Epithelial cell of proximal tubule (primary cell): Measurements from ENCODE around the gene NTMT1. TPM values are rescaled to one million over a fixed set of nuclear protein-coding genes. Genes with fewer than 3 reads are reported as not detected.

Experiments used
- DNase-seq: peaks from one replicate; pipeline ENCODE4 v3.0.0-alpha.2; 2011; ENCODE audit warnings: low read depth
- H3K4me3 ChIP-seq: 2 replicates; pipeline ENCODE4 v1.5.1; 2011; ENCODE audit warnings: low read depth, mild to moderate bottlenecking, low read length
- total RNA-seq: library from RNA; depleted of rRNA; stranded (reverse); fragments of >200 nt; gene quantifications from 2 replicates; pipeline ENCODE4 v1.2.3, GENCODE V29; 2015
- TF ChIP-seq, protein P1 (sequence below): conservative IDR thresholded peaks from 2 replicates; pipeline ENCODE4 v1.5.1; 2012; ENCODE audit warnings: low read depth, mild to moderate bottlenecking, low read length

The NTMT1 gene
- total RNA-seq, 1 donor from 2014 or later, result 37.9 TPM

DNA sequence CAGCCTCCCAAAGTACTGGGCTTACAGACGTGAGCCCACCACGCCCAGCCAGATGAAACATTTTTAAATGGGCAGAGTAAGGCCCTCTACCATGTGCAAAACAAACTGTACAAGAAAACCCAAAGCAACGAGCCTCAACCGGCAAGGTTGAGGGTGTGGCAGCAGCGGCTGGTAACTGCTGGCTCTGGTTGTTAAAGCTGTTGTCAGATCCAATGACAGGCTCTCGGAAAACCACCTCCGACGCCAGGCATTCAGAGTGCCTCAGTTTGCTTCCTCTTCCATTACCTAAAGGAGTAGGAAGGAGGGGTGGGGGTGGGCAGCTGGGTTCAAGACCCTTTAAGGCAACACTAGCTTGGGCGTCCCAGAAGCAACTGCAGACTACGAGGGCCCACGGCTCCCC lies 18.4 kb downstream of the NTMT1 start:
- DNase-seq, result no peak
- H3K4me3 ChIP-seq, result no peak overlapping the region
- TF ChIP-seq, protein P1, sequence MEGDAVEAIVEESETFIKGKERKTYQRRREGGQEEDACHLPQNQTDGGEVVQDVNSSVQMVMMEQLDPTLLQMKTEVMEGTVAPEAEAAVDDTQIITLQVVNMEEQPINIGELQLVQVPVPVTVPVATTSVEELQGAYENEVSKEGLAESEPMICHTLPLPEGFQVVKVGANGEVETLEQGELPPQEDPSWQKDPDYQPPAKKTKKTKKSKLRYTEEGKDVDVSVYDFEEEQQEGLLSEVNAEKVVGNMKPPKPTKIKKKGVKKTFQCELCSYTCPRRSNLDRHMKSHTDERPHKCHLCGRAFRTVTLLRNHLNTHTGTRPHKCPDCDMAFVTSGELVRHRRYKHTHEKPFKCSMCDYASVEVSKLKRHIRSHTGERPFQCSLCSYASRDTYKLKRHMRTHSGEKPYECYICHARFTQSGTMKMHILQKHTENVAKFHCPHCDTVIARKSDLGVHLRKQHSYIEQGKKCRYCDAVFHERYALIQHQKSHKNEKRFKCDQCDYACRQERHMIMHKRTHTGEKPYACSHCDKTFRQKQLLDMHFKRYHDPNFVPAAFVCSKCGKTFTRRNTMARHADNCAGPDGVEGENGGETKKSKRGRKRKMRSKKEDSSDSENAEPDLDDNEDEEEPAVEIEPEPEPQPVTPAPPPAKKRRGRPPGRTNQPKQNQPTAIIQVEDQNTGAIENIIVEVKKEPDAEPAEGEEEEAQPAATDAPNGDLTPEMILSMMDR, result no peak

DNA sequence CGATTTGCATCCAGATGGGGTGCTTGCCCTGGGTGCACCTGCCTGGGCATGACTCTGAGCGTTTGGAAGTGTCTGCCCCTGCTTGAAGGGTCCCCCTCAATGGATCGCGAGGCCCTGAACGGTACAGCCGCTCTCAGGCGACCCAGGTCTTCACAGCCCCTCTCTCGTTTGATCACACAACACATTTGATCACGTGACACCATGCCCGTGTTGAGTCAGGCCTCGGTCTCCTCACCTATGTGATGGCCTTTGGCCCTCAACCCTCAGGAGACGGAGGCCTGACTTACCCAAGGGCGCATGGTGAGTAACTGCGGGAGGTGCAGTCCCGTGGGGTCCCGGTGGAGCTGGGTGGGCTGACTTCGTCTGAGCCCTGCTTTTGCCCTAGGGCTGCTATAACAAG lies 18.9 kb downstream of the NTMT1 start:
- DNase-seq, result no peak
- TF ChIP-seq, protein P1, result no peak
- no peak overlapping the region for H3K4me3 ChIP-seq

DNA sequence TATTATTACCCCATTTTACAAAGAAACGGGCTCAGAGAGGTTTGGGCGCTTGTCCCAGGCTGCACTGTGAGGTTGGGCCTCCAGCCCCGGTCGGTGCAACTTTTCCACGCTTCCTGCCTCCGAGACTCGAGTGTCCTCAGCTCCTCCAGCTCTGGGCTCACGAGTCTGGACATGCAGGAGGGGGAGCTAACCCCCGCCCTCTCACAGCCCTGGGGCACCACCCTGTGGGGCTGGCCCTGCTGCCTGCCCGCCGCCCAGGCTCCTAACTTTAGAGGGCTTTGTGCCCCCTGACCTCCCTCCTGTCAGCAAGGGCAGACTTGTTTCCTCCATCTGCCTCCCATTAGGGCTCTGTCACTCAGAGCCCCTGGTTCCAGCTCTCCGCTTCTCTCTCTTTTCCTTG lies 20.3 kb downstream of the NTMT1 start:
- H3K4me3 ChIP-seq, result no peak overlapping the region
- TF ChIP-seq, protein P1, result no peak

DNA sequence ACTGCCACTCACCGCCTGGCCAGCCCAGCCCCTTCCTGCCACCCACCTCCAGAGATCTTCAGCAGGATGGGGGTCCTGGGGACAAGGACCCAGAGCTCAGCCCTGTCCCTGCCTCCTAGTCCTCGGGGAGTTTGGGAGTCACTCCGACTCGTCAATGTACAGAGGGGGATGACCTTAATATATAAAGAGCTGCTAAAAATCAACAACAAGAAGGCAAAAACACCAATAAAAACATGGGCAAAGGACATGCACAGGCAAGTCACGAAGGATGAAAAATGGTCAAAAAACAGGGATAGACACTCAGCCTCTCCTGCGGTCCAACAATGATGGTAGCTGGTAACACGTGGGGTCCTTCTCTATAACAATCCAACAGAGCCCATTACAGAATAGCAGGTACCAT lies 20.7 kb downstream of the NTMT1 start:
- H3K4me3 ChIP-seq, result no peak overlapping the region
- no peak for DNase-seq
- TF ChIP-seq, protein P1, result no peak

More for the DNA sequence above, 20.3 kb downstream of the NTMT1 start:
- DNase-seq, result no peak

DNA sequence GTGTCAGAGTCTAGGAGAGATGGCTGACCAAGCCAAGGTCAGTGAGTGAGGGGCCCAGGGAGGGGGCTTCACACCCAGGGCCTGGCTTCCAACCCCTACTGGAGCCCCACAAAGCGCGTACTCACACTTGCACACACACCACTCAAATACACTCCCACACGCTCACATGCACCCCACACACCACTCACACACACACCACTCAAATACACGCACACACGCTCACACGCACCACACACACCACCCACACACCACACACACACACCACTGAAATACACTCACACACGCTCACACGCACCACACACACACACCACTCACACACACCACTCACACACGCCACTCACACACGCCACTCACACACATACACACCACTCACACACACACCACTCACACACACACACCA lies 21.7 kb downstream of the NTMT1 start:
- no peak for DNase-seq
- TF ChIP-seq, protein P1, result no peak
- H3K4me3 ChIP-seq, result no peak overlapping the region

DNA sequence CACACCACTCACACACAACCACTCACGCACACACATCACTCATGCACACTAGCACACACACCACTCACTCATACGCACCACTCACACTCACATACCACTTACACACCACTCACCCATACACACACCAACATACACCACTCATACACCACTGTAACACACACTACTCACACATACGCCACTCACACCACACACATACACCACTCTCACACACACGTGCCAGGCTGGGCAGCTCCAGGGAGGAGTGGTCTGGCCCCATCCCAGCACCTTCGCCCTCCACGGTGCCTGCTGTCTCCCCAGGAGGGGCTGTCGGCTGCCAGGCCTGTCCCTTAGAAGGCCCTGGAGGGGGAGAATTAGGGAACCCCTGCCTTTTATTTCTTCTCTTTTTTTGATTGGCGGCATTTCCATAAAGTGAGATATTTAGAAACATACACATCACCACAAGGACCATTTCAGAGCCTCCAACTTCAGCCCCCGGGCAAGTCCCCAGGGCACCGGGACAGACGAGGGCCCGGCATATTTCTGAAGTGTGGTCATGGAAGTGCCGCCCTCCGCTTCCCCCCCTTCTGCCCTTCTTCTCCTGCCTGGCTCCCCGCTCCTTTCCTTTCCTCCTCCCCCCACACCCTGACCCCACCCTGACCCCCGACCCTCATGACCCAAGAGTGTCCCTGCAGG lies 22.3 kb downstream of the NTMT1 start:
- H3K4me3 ChIP-seq, result no peak overlapping the region
- no peak for DNase-seq
- TF ChIP-seq, protein P1, result no peak

DNA sequence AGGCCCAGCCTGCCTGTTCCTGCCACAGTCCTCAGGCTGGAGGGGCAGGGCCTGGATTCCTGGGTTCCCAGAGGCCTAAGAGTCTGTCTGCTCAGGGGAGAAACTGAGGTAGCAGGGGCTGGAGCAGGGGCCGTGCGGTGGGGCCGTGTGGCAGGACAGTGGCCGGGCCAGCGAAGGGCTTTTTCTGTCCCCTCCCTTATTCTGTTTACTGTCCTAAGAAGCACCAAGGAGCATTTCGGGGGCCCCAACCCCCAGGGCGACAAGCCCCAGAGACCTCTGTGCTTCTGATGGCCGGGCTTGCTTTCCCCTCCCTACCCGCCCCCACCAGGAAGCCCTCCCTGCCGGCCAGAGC lies 22.8 kb downstream of the NTMT1 start:
- no peak overlapping the region for H3K4me3 ChIP-seq
- TF ChIP-seq, protein P1, result no peak
- DNase-seq, result no peak
